Measurements from ENCODE around the gene MSI2. TPM values are rescaled to one million over a fixed set of nuclear protein-coding genes. Genes with fewer than 3 reads are reported as not detected.

The MSI2 gene
- total RNA-seq, 1 donor from 2014 or later: 54.9 TPM

DNA sequence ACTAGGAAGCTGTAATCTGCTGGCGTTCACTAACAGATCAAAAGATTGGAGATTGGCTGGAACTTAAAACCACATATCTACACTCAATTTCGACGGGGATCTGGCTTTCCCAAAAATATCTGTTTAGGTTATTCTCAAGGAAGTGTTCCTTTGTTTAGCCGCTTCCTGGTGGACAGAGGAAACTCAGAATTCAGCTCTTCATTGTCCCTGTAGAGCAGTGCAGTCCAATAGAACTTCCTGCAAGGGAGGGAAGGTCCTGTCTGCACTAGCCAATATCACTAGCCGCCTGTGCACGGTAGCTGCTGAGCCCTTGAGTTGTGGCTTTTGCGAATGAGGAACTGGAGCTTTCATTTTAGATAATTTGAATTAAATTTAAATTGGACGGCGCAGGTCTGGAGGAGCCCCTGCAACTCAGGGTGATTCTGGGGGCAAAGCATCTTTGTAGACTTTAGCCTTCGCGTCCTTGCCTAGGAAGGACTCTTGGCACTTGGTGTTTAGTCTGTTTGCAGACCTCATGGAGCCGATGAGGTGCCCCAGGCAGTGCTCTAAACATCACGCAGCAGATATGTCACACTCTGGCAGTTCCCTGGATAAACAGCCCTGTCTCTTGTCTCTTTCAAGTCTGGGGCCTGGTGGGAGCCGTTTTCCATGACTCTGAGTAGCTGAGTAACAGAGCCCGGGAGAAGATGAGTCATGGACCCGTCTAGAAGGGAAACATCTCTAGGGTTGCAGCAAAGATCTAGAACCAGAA is 366.5 kb downstream of the MSI2 start:
- no peak for DNase-seq

DNA sequence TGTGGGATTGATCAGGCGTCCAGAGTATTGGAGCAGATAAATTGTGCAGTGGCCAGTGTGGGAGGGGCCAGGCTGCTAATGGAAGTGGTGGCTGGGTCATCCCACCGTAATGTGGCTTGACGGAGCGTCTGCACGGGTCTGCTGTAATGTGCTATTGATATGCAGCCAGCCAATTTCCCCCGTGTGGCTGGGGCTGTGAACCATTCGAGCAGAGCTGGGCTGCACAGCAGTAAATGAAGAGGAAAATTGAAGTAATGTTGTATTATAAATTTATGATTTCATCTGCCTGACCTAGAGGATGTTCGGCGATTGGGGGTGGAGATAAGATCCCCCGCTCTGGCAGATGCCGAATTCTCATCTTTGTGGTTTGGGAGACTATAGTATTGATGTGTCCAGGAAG is 367.3 kb downstream of the MSI2 start:
- DNase-seq: no peak

DNA sequence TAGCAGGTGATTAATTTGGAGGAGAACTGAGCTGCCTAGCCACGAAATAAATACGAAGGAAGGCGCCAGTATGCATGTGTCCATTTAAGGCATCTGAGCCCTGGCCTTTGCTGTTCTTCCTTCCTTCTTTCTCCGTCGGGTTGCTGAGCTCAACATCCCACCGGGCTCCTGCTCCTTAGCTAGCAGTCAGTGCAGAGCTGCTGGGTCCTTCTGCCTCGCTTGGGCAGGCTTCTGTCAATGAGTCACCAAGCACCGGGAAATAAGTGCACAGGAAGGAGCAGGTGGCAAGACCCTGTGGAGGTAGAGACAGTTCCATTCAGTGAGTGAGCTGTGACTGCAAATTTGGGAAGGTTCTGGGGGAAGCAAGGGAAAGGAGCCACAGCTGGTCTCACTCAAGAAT is 368.1 kb downstream of the MSI2 start:
- DNase-seq: no peak

DNA sequence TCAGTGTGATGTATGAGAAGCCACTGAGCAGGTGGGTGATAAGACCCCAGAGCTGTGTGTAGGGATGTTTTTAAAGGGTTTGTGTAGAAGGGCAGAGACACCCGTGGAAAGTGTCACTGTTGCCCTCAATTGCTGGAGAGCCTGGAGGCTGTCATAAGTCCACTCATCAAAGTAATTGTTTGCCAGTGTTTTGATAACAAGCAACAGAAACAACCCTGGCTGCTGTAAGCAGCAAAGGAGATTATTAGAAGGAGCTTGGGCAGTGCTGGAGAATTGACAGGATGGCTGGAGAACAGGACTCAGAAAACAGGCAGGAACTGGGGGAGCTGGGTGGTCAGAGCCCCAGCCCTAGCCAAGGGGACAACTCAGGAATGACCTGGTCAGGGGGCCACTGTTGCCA is 369.2 kb downstream of the MSI2 start:
- DNase-seq: no peak

DNA sequence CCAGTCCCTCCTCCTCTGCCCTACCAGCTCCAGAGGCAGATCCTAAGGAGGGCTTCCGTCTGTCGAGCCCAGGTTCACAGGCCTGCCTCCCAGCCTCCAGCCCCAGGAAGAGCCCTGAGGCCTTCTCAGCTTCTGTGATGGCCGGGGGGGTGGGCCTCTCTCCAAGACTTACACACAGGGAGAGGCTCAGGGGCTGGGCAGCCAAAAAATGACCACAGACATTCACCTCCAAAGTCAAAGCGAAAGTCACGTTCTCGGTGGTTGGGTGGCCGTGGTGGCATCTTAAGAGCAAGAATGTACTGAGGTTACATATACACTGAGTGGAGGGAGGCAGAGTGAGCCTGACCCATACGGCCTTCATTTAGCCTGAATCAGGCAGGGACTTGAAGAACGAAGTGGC is 369.6 kb downstream of the MSI2 start:
- DNase-seq: no peak

DNA sequence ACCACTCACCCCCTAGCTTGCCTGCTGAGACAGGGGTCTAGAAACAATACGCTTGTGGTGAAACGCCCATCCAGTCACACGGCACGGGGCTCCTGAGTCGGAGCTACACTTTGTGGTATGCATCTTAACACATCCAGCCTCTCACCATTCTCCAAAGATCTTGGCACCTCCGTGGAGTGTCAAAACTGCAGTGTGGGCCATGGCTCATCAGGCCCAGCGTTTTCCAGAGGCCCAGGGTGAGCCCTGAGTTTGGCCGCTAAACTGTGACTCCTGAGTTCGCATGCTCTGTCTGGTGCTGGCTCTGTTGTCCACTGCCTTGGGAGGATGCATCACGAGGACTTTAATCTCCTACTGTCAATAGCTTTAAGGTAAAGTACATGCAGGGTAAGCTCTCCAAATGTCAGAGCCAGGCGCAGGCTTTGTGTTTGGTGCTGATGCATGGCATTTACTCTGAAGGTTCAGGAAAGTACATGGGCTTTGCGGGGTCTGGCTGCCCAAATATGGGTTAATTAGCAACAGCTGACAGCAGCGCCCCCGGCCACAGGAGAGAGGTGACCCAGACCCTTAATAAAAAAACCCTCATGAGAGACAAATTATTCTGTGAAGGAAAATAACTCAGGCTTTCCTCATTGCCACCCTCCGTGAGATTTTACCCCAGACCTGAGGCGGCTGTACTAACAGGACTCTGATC is 370.3 kb downstream of the MSI2 start:
- DNase-seq: no peak

DNA sequence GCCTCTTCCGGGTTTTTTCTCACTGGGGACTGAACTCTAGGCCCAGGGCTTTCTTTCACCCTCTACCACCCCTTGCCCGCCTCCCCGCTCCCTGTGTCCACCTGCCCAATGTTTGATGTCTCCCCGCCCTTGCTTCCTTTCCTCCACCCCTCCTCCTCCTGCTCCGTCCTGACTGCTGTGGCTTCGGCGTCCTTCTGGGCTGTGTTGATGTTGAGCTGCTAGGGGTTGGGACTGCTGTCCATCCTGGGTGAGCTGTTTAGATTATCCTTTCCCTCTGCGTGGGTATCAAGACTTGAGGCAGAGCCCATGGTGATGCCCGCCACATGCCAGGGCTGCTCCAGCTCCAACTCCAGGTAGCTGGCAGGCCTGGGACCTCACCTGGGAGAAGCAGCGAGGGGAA is 371.3 kb downstream of the MSI2 start:
- no peak for DNase-seq

DNA sequence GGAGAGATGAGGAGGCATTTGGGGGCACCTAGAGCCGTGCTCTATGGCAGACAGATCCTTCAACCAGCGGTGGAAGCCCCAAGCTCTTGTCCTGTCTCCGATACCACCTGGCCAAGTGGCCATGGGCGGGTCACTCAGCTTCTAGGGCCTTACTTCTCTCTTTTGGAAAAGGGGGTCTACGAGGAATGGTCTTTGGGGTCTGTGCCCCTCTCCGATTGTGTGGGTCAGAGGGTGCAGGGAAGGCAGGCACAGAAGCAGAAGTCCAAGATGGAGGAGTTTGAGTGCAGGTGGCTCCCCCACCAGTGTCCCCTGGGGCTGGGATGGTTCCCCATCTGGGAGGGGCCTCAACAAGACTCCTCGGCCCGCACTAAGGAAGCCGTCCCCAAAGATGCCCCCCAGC is 372.1 kb downstream of the MSI2 start:
- DNase-seq: no peak

DNA sequence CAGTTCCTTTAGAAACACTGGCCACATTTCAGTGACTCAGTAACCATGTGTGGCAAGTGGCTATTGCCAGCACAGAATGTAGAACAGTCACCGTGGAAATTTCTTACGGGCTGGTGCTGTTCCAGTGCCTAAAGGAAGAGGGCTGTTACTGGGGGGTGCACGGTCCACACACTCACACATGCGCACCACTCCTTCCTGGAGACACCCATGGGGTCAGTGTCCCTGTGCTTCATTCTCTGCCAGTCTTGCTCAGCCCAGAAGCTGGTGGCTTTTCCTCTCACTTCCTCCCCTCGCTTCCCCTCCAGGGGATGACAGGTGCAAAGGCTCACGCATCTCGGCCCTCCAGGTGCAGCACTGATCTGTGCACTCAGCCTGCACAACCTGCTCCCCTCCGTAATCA is 373.1 kb downstream of the MSI2 start:
- DNase-seq: no peak

DNA sequence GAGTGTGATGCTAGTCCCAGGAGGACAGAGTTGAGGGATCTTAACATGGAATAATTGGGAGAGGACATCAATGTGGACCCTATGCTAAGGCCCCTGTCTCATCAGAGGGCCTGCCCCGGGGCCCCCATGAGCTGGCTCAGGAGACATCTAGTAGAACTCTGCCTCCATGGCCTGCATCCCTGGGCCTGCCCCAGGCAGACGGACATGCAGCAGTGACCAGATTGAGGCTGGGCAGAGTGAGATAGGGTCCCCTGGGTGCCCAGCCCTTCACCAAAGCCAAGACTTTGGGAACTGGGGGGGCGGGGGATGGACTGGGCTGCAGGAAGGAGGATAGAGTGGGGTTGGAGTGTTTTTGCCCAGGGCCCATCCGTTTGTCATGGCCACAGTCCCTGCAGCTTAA is 373.6 kb downstream of the MSI2 start:
- no peak for DNase-seq

DNA sequence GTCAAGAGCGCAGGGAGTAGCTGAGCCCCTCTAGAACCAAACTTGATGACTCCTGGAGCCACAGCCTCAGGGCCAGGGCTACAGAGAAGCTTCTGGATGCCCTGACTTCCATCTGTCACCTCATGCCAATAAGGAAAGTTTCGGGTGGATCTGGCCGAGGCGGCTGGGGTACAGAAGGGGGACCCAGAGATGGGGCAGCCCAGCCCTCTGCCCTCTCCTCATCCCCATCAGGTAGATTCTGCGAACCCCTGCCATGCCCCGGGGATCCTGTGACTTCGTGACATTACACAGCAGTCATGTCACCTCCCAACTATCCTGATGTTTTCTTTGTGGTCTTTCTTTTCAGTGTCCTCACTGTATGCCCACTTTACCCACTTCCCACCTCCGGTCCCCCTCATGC is 374.4 kb downstream of the MSI2 start:
- no peak for DNase-seq

DNA sequence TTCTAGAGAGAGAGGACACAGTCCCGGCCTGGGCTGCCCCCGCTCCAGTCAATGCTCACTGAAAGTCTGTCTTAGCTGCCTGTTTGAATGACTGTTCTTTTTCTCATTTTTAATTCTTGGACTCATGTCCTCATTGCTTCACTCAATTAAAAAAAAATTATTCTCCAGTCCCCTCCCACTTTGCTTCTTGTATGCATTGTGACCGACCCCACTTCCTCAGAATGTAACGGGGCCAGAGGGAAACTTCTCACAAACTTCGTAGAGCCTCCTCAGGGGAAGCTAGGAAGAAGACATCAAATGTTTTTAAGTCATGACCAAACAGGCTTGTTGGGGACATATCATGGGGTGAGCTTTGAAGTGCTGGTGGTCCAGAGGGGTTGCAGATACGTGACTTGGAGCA is 375.5 kb downstream of the MSI2 start:
- DNase-seq: no peak

DNA sequence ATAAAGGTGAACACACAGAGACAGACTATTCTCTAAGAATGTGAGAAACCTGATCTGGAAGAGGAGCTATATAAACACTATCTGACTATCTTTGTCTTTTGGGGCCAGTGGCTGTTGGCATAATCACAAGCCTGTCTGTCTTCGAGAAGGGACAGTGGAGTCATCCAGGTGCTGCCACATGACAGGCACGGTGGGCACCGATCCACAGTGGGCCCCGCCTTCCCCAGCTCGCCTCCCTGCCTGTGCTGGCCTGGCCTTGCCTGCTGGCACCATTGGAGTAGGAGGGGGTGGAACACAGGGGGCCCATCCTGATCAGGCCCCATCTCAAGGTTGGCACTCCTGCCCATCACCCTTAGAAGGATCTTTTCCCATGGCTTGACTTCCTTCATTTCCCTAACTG is 376.0 kb downstream of the MSI2 start:
- DNase-seq: no peak

DNA sequence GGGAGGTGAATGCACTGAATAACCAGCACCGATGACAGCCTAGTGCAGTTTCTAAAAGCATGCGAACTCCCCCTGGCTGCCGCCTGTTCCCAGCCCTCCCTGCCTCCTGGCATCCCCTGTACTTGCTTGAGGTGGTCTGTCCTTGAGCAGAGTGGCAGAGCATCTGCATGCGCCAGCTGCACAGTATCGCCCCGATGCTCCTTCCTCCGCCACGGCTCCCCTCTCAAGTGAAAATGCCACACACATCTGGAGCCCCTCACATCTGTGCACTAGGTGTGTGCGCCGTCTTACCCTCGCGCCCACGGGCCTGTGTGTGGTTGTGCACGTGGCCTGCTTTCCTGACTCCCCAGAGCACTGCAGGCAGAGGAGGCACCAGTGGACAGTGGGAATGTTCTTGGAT is 376.9 kb downstream of the MSI2 start:
- DNase-seq: no peak

DNA sequence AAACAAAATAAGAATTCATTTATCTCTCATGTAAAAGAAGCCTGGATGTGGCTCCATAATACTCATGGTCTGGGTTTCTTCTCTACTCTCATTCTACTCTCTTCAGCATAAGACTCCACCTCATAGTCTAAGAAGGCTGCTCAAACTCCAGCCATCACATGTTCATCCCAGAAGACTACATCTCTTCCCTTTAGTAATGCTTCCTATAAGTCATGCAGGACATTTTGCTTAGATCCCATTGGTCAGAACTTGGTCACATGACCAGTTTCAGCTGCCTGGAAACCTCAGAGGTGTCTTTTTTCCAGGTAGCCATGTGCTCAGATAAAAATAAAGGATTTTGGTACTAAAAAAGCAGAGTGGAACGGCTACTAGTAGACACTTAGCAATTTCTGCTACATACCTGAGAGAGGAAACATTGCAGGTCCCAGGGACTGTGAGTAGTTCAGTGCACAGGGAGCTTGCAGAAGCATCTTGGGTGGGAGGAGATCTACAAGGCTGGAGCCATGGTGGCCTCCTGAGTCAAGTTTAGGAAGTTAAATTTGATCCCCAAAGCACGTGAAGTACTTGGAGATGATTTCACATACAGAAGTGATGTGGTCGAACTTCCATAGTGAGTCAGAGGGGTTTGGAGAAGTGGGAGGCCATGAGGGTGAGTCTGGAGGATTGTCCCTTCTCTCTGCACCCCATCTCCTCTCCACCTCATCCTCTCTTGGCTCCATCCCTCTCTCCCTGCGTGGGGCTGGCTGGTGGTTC is 378.6 kb downstream of the MSI2 start:
- no peak for DNase-seq

DNA sequence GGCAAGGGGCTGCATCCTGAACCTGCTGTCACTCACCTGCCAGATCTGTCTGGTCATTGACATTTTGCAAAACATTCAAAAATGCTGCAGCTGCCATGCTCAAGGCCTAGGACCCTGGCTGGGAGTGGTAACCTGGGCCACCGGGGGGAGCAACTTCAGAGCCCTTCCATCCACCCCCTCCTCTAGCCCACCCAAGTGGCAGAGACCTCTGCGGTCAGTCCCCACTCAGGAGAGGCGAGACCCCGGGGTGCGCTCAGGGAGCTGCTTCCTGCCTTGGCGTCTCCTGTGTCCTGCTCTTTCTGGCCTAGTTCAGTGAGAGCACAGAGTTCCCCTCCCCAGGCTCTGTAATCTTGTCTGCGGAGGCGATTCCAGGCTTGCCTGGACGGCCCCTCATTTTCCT is 380.0 kb downstream of the MSI2 start:
- DNase-seq: no peak

DNA sequence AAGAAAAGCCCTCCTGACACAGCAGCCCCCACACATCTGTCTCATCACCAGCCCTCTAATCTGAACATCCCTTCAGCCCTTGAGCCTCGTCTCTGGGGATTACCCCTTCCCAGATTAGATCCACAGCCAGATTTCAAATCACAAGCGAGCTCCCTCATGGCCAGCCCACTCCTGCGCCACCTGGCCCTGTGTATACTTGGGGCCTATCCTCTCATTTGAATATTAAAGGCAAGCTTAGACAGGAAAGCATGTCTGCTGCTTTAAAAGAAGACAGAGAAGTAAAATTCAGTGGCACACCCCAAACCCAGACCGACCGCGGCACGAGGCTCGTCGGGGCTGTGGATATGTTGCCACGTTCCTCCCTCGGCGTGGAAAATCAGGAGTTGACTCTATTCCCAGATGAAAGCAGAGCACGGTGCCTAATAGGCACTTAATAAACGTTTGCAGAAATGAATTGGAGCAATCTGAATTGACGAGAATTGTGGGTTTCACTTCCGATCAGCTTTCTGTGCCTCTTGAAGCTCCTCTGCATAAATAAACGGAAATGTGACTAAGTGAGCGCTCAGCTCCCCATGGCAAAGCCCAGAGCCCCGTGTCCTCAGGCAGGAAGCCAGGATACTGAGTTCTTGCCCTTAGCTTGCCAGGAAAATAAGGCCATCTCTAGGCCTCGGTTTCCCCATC is 380.8 kb downstream of the MSI2 start:
- DNase-seq: peak; percentile 35

DNA sequence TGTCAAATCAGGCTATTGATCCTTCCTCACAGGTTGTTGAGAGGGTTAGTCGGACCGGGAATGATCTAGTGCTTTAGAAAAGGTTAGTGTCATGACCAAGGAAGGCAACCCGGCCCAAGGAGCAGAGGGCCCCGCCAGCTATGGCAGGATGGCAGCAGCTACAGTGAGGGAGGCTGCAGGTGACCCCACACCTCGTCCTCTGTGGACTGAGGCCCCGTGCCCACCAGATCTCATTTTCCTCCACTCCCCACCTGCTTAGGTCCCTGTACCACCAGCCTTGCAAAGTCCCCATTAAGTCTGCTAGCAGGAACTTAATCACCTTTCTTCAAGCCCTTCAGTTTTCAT is 381.3 kb downstream of the MSI2 start:
- DNase-seq: no peak

DNA sequence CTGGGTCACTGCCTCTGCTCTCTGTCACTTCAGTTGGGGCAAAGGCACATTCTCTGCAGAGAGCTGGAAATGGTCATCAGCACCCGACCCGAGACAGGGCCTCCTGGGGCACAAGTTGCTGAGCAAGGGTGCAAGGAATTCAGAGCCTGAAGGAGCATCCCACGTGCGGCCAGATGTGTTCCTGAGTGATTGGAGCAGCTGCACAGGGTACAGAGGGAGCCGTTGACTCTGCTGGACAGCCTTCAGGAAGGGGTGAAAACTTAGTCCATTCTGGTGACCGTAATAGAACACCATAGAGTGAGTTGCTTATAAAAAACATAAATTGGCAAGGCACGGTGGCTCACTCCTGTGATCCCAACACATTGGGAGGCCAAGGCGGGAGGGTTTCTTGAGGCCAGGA is 382.0 kb downstream of the MSI2 start:
- peak; percentile 74 for DNase-seq

DNA sequence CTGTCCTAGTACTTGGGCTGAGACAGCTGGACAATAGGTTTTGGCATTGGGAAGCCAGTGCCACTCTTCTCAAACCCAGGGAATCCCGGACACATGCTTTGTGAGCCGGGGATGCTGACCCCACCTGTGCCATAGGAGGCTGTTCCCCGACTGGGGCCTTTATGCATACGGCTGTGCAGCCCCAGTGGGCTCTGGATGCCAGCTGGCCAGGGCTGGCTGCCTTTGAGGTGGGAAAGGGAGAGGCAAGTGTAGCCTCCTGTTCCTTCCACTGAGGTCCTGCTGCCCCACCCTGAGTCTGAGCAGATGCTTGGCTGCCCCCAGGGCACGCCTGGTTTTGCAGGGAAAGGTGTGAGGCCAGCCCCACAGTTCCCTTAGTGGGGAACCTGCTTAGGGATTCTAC is 383.1 kb downstream of the MSI2 start:
- no peak for DNase-seq

DNA sequence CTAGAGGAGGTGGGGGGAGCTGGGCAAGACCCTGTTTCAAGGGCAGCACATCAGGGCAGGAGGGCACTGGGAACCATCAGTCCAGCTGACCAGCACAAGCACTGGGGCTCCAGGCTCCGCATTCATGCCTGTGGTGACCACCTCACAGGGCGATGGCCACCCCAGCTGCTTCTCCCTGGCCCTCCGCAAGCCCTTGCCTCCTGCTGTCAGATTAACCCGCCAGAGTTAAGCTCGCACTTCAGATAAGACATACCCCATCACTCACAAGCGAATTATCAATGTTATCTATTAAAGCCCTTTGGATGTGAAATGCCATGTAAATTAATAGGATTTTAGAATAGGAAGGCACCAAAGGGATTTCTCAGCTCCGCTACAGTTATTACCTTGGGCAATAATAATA is 383.8 kb downstream of the MSI2 start:
- DNase-seq: no peak

DNA sequence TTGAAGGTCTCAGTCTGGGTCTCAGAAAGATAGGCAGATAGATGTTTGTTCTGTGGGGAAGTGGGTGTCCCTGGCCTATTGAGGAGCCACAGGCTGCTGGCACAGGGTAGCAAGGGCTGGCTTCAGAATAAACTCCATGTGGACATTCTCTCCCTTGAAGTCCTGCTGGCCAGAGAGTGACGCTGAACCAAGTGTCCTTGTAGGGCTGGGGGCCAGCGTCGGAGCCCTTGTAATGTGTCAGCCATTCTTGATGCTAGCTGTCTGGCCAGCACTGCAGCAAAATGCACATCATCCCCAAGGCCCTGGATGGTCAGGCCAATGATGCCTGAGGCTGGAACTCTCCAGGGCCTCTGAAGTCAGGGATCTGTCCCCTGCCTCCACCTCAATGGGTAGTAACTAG is 385.4 kb downstream of the MSI2 start:
- DNase-seq: no peak

DNA sequence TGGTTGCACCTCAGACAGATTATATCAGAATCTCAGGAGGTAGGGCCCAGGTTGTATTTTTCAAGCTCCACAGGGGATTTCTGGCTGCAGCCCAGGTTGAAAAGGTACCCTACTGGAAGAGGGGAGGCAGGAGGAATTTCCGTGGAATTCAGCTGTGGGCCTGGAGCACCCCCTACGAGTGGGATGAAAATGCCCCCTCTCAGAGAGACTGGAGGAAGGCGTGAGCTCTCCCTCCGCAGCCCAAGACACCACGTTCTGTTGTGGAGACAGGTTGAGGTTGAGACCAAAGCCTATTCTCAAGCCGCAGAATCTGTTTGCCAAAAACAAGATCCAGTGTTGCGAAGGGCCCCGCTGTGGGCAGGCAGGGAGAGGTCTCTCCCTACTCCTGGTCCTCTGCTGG is 386.7 kb downstream of the MSI2 start:
- no peak for DNase-seq
